Measurements from ENCODE around the gene ICAM4. TPM values are rescaled to one million over a fixed set of nuclear protein-coding genes. Genes with fewer than 3 reads are reported as not detected.

The ICAM4 gene
- total and polyA plus RNA-seq, 9 of the 15 experiments (the other 6 are each of a cell fraction or from before 2014, with no cell fraction given), result 14.1 to 86.1 (median 29.6) TPM

DNA sequence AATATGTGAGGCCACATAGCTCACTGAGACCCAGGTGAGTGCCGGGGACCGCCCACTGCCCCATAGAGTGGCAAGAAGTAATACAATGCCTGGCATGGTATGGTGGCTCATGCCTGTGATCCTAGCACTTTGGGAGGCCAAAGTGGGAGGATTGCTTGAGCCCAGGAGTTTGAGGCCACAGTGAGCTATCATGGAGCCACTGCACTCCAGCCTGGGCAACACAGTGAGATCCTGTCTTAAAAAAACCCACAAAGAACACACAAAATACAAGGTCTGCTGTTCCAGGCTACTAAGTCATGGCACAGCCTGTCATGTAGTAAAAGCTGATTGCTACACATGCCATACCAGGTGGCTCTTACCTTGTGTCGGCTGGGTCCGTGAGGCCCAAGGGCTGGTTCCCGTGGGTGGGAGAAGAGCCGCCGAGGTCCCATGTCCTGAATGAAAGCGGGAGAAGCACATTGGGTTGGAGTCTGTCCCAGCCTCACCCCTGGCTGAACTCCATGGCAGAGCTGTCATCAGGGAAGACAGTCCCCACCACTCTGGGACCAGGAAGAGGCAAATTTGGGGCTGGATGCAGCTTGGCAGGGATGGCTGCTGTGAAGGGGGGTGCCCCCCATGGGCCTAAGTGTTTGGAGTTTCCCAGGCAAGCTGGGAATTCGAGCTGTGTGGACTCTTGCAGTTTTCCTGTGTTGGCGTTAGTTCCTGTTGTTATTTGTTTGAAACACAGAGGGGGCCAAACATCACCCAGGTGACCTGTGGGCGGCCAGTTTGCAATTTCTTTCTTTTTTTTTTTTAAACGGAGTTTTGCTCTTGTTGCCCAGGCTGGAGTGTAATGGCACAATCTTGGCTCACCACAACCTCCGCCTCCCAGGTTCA is 32.3 kb downstream of the ICAM4 start:
- H3K27ac ChIP-seq (ENCODE audit: extremely low read depth, low read depth, low read length), result no peak overlapping the region
- ATAC-seq, result no peak
- in situ Hi-C loops (cut with MboI) (no loop called here), intact Hi-C loops (cut with micrococcal nuclease) (no loop called here)
- H3K36me3 ChIP-seq (ENCODE audit: control insufficient read depth, insufficient read depth, low read length), result peaks cover 85% of the 10 kb centered on the region; the same call in 2 of the 3 replicates
- no peaks in the 10 kb centered on the region for H3K27me3 ChIP-seq (ENCODE audit: control insufficient read depth in 2 of 2, insufficient read depth in 2 of 2, low read length in 2 of 2)
- peak overlapping the region in 1 of 2 experiments; percentile 61; a peak in 2 of 4 replicates for H3K9ac ChIP-seq (ENCODE audit: insufficient read depth in 1 of 2, low read depth in 2 of 2, low read length in 2 of 2)
- peaks cover 16 to 72% of the 10 kb centered on the region in 2 experiments for H3K4me1 ChIP-seq (replicated peaks in 1 of 2; ENCODE audit: control insufficient read depth in 2 of 2, insufficient read depth in 2 of 2, low read length in 2 of 2)
- ChIA-PET POLR2A (interaction anchor here (0.6 to 3.3 kb wide), 6 partner anchors 8 to 387 kb away, joined by 3 to 19 read pairs (median 4); partner anchors contain the start of gene TYK2), CTCF (ENCODE audit: low intra/inter-chr PET ratio) (no interaction called here)
- no peak overlapping the region for H3K4me3 ChIP-seq
- BruUV-seq (replicated peaks), result no TSS peak
- no peak for DNase-seq (ENCODE audit: extremely low read depth in 1 of 4, low spot score in 3 of 4)
- TF ChIP-seq RBFOX2 (IDR thresholded peaks at IDR 0.05; ENCODE audit: low read depth, low read length) (peak; percentile 5; the same call in 1 of the 2 replicates), ZNF121 (CRISPR knock-in tag; conservative IDR thresholded peaks at IDR 0.05) (peak; percentile 90), MAZ (CRISPR knock-in tag; conservative IDR thresholded peaks at IDR 0.05 in 1 of 2, IDR thresholded peaks at IDR 0.05 in 1 of 2) (no peak)
- no peak overlapping the region for H2AFZ ChIP-seq (ENCODE audit: low read depth, low read length)
- no peak overlapping the region for H3K4me2 ChIP-seq (ENCODE audit: insufficient read depth, low read length)
- H3K79me2 ChIP-seq (ENCODE audit: control insufficient read depth, insufficient read depth, low read length), result peaks cover 19% of the 10 kb centered on the region
- no peak for FAIRE-seq
- no peaks in the 10 kb centered on the region for H3K9me3 ChIP-seq (replicated peaks; ENCODE audit: control insufficient read depth, insufficient read depth, low read depth, low read length)
- 0 out of 2 replicates have a peak, but pooled peaks cover 8% of the 10 kb centered on the region for H4K20me1 ChIP-seq (replicated peaks; ENCODE audit: control insufficient read depth, insufficient read depth, low read length)
- H3K9me1 ChIP-seq (ENCODE audit: control insufficient read depth, insufficient read depth, low read length), result no peaks in the 10 kb centered on the region
- 92% methylated on average over 10 of the region's 13 CpGs for WGBS (ENCODE audit: insufficient coverage, low coverage, missing lambda C conversion rate)
